HepG2 (cell line): Measurements from ENCODE around the gene MARVELD3. TPM values are rescaled to one million over a fixed set of nuclear protein-coding genes. Genes with fewer than 3 reads are reported as not detected.

Source experiments
- ARID4A ChIP-seq: sonication (generic); formaldehyde crosslinking; IDR thresholded peaks from 2 replicates; pipeline ENCODE4 v1.5.0; 2020; ENCODE audit warnings: mild to moderate bottlenecking, missing genetic modification reagents, borderline replicate concordance
- CSRNP1 ChIP-seq: sonication (generic); formaldehyde crosslinking; IDR thresholded peaks from 2 replicates; pipeline ENCODE4 v1.8.1; 2023; ENCODE audit warnings: mild to moderate bottlenecking, missing genetic modification reagents
- DR1 ChIP-seq: sonication (generic); formaldehyde crosslinking; IDR thresholded peaks from 2 replicates; pipeline ENCODE4 v1.8.0; 2021; ENCODE audit warnings: mild to moderate bottlenecking, missing genetic modification reagents, inconsistent platforms
- HIC2 ChIP-seq: sonication (generic); formaldehyde crosslinking; IDR thresholded peaks from 2 replicates; pipeline ENCODE4 v1.9.0; 2022; ENCODE audit warnings: low read depth, missing genetic modification reagents
- JDP2 ChIP-seq: sonication (generic); formaldehyde crosslinking; IDR thresholded peaks from 2 replicates; pipeline ENCODE4 v1.8.1; 2022; ENCODE audit warnings: missing genetic modification reagents, borderline replicate concordance
- MEF2D ChIP-seq: sonication (generic); formaldehyde crosslinking; IDR thresholded peaks from 2 replicates; pipeline ENCODE4 v1.5.1; 2020; ENCODE audit warnings: mild to moderate bottlenecking, missing genetic modification reagents
- NCOA5 ChIP-seq: sonication (generic); formaldehyde crosslinking; IDR thresholded peaks from 2 replicates; pipeline ENCODE4 v1.4.0; 2020; ENCODE audit warnings: missing genetic modification reagents
- NONO ChIP-seq, 2 experiments: fragments of 450-650 bp in 1 of 2; sonication (generic) in 1 of 2; formaldehyde crosslinking in 1 of 2; IDR thresholded peaks in 1 of 2; conservative IDR thresholded peaks in 1 of 2; 2 replicates each; pipeline versions ENCODE4 v1.6.1 to v1.8.0; 2017 to 2022; ENCODE audit warnings: mild to moderate bottlenecking in 1 of 2, missing genetic modification reagents in 1 of 2, moderate library complexity in 1 of 2
- POGK ChIP-seq: sonication (generic); formaldehyde crosslinking; conservative IDR thresholded peaks from 2 replicates; pipeline ENCODE4 v1.8.0; 2022; ENCODE audit warnings: mild to moderate bottlenecking, moderate library complexity, missing genetic modification reagents
- ZFAT ChIP-seq: sonication (generic); formaldehyde crosslinking; conservative IDR thresholded peaks from 2 replicates; pipeline ENCODE4 v1.8.1; 2023; ENCODE audit warnings: missing genetic modification reagents, inconsistent platforms
- ZNF335 ChIP-seq: sonication (generic); formaldehyde crosslinking; IDR thresholded peaks from 2 replicates; pipeline ENCODE4 v1.4.0; 2020; ENCODE audit warnings: missing genetic modification reagents
- ZNF337 ChIP-seq: sonication (generic); formaldehyde crosslinking; IDR thresholded peaks from 2 replicates; pipeline ENCODE4 v1.5.1; 2020; ENCODE audit warnings: missing genetic modification reagents, low read depth, mild to moderate bottlenecking, borderline replicate concordance
- ZNF441 ChIP-seq: sonication (generic); formaldehyde crosslinking; IDR thresholded peaks from 2 replicates; pipeline ENCODE4 v1.7.0; 2021; ENCODE audit warnings: missing genetic modification reagents, borderline replicate concordance
- ZNF501 ChIP-seq: sonication (generic); formaldehyde crosslinking; IDR thresholded peaks from 2 replicates; pipeline ENCODE4 v1.5.1; 2020; ENCODE audit warnings: mild to moderate bottlenecking, moderate library complexity, missing genetic modification reagents
- ZNF670 ChIP-seq: sonication (generic); formaldehyde crosslinking; IDR thresholded peaks from 2 replicates; pipeline ENCODE4 v1.8.0; 2022; ENCODE audit warnings: mild to moderate bottlenecking, missing genetic modification reagents, borderline replicate concordance
- ZNF839 ChIP-seq: sonication (generic); formaldehyde crosslinking; IDR thresholded peaks from 2 replicates; pipeline ENCODE4 v1.4.0; 2020; ENCODE audit warnings: missing genetic modification reagents, mild to moderate bottlenecking, borderline replicate concordance
- ZSCAN22 ChIP-seq: sonication (generic); formaldehyde crosslinking; IDR thresholded peaks from 2 replicates; pipeline ENCODE4 v1.4.0; 2020; ENCODE audit warnings: mild to moderate bottlenecking, missing genetic modification reagents
- polyA plus RNA-seq, 8 experiments: library from polyadenylated mRNA; depleted of rRNA in 3 of 8; stranded (reverse) in 7 of 8; unstranded in 1 of 8; fragments of >200 nt; fragmentation: Illumina TruSeq in 4 of 8; extraction: Trizol in 4 of 8; gene quantifications; 2 replicates each; pipeline versions ENCODE4 v1.2.1 to v1.2.3, GENCODE V29; 2011 to 2016; ENCODE audit warnings: low read depth in 4 of 8, missing spikeins in 1 of 8, mixed read lengths in 1 of 8; ENCODE audit not compliant: insufficient read depth in 1 of 8
- total RNA-seq, 5 experiments: library from RNA; depleted of rRNA; stranded (reverse); fragments of >200 nt; fragmentation: Illumina TruSeq; extraction: Trizol; gene quantifications; 2 replicates each; pipeline ENCODE4 v1.2.3, GENCODE V29; 2016; ENCODE audit warnings: low read depth in 1 of 5

The MARVELD3 gene
- total and polyA plus RNA-seq, 2 of the 13 experiments (the other 11 are each of a cell fraction or from before 2014, with no cell fraction given), result 4.8 to 5.6 TPM

- TF ChIP-seq POGK, result 0 out of 2 replicates have a peak, but pooled peaks have one; percentile 16
- no peak for TF ChIP-seq ZFAT
- TF ChIP-seq ZNF501 (CRISPR knock-in tag), result no peak
- TF ChIP-seq NONO (IDR thresholded peaks at IDR 0.05), result no peak
- TF ChIP-seq NONO (CRISPR knock-in tag; conservative IDR thresholded peaks at IDR 0.05), result peak; percentile 84
- TF ChIP-seq HIC2, result no peak
- no peak for TF ChIP-seq NCOA5 (CRISPR knock-in tag)
- no peak for TF ChIP-seq ZNF839 (CRISPR knock-in tag)
- no peak for TF ChIP-seq ZNF335 (CRISPR knock-in tag)
- TF ChIP-seq ZSCAN22 (CRISPR knock-in tag), result no peak
- TF ChIP-seq DR1 (CRISPR knock-in tag), result no peak
- TF ChIP-seq CSRNP1 (CRISPR knock-in tag), result no peak
- no peak for TF ChIP-seq ZNF670 (CRISPR knock-in tag)
- TF ChIP-seq ZNF337 (CRISPR knock-in tag), result no peak
- TF ChIP-seq ARID4A (CRISPR knock-in tag), result peak; percentile 38; the same call in 1 of the 2 replicates
- TF ChIP-seq ZNF441 (CRISPR knock-in tag), result no peak
- TF ChIP-seq JDP2 (CRISPR knock-in tag), result no peak
- TF ChIP-seq MEF2D (CRISPR knock-in tag), result peak; percentile 81
These were observed 44.6 kb downstream of the MARVELD3 start (continued) for GRCh38 chr16:71670537-71670936.
